Right atrium auricular region (tissue), 2 donors: ENCODE data around the gene SPIN1. TPM values are rescaled to one million over a fixed set of nuclear protein-coding genes. Genes with fewer than 3 reads are reported as not detected.

ENCODE experiments used
- DNase-seq: peaks from one replicate; pipeline ENCODE4 v3.0.0-alpha.2; 2019; ENCODE audit warnings: low spot score
- H3K27ac ChIP-seq, 2 donors: fragments of 200-600 bp; sonication (generic); 1 replicate in 1 of 2; 2 replicates in 1 of 2; pipeline ENCODE4 v1.5.1; 2016 to 2019
- H3K27me3 ChIP-seq, 2 donors: fragments of 200-600 bp; sonication (generic); one replicate each; pipeline versions ENCODE4 v1.5.1 to v1.6.0; 2017 to 2019
- H3K36me3 ChIP-seq: fragments of 200-600 bp; sonication (generic); one replicate; pipeline ENCODE4 v1.5.1; 2016
- H3K4me1 ChIP-seq, 2 donors: fragments of 200-600 bp; sonication (generic); one replicate each; pipeline versions ENCODE4 v1.5.1 to v1.6.0; 2017 to 2019
- H3K4me3 ChIP-seq, 2 donors: fragments of 200-600 bp; sonication (generic); 1 replicate in 1 of 2; 2 replicates in 1 of 2; pipeline ENCODE4 v1.5.1; 2017 to 2019; ENCODE audit warnings: mild to moderate bottlenecking in 1 of 2, moderate library complexity in 1 of 2
- H3K9me3 ChIP-seq, 2 donors: fragments of 200-600 bp; sonication (generic); one replicate each; pipeline ENCODE4 v1.5.1; 2019
- CTCF ChIP-seq, 2 donors: fragments of 200-600 bp; sonication (generic); IDR thresholded peaks; one replicate each; pipeline ENCODE4 v1.5.1; 2019; ENCODE audit warnings: antibody characterized with exemption in 2 of 2
- total RNA-seq, 2 donors: library from RNA; depleted of rRNA; stranded (reverse); fragments of >200 nt; gene quantifications; one replicate each; pipeline ENCODE4 v1.1.0, GENCODE V29; 2016

SPIN1 gene
- total RNA-seq, 2 donors from 2014 or later: 48.9 to 55.4 TPM

DNA sequence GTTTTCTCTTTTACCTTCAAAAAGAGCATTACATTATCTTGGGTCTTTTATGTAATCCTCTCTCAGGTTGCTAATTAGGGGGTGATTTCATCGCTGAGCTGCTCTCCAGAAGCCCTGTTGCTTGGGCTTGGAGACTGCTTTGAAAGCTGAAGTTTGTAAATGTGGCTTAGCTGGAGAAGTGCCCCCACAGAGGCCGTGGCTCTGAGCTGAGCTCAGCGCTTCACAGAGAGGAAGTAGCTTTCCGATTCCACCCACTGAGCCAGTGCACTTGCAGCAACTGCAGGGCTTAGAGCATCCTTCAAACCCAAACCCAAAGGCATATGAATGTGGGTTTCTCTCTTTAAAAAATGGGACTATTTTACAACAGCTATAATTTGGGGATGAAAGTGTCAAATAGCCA lies 133.1 kb downstream of the SPIN1 start:
- TF ChIP-seq CTCF (IDR thresholded peaks at IDR 0.05): no peak
- no peaks in the 10 kb centered on the region for H3K9me3 ChIP-seq
- H3K27ac ChIP-seq: no peak overlapping the region
- no peak for DNase-seq
- no peaks in the 10 kb centered on the region for H3K4me1 ChIP-seq
- no peak overlapping the region for H3K4me3 ChIP-seq
- H3K27me3 ChIP-seq: no peaks in the 10 kb centered on the region
- no peaks in the 10 kb centered on the region for H3K36me3 ChIP-seq

DNA sequence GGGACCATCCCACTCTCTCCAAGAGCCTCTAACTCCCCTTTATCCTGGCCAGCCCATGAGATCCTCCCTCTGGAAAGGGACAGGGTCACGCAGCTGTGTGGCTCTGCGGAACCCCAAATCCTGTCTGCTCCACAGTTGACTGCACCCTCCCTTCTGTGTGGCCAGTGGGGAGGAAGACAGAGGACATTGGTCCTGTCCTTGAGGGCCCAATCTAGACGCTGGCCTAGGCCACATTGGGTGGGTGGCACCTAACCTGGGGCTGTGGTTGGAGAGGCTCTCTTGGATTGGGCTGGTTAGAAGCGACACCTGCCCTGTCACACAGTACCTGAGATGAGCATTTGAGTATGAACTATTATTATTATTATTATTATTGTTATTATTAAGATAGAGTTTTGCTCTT lies 134.1 kb downstream of the SPIN1 start:
- no peak for TF ChIP-seq CTCF (IDR thresholded peaks at IDR 0.05)
- no peaks in the 10 kb centered on the region for H3K36me3 ChIP-seq
- H3K9me3 ChIP-seq: no peaks in the 10 kb centered on the region
- no peaks in the 10 kb centered on the region for H3K27me3 ChIP-seq
- DNase-seq: no peak
- no peak overlapping the region for H3K27ac ChIP-seq
- H3K4me1 ChIP-seq: no peaks in the 10 kb centered on the region
- H3K4me3 ChIP-seq: no peak overlapping the region

- Histone ChIP-seq H3K4me3 (no peak overlapping the region), H3K36me3 (no peaks in the 10 kb centered on the region)
- no peak for TF ChIP-seq CTCF (IDR thresholded peaks at IDR 0.05)
These were observed 134.8 kb downstream of the SPIN1 start for GRCh38 chr9:88523056-88523455.

DNA sequence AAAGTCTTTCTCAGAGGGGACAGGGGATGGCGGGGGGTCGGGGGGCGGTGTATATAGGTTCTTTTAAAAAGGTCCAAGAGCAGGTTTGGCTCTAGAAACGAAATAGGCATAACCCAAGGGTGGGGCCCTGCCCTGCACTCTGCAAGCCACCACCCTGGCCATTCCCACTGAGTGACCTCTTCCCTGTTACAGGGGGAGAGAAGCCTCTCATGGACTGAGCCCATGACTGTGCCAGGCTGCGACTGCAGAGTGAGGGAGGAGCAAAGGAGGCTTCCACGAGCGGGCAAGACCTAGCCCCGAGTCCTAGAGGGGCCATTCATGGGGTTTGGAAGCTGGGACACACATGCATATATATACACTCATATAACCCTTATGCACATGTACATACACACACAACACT lies 136.7 kb downstream of the SPIN1 start:
- Histone ChIP-seq H3K27ac (no peak overlapping the region), H3K27me3 (no peaks in the 10 kb centered on the region), H3K9me3 (no peaks in the 10 kb centered on the region), H3K4me3 (no peak overlapping the region), H3K36me3 (no peaks in the 10 kb centered on the region), H3K4me1 (no peaks in the 10 kb centered on the region)
- no peak for DNase-seq
- TF ChIP-seq CTCF (IDR thresholded peaks at IDR 0.05): no peak

More at GRCh38 chr9:88523056-88523455, 134.8 kb downstream of the SPIN1 start:
- Histone ChIP-seq H3K9me3 (no peaks in the 10 kb centered on the region), H3K27ac (no peak overlapping the region), H3K4me1 (no peaks in the 10 kb centered on the region), H3K27me3 (no peaks in the 10 kb centered on the region)
- no peak for DNase-seq

DNA sequence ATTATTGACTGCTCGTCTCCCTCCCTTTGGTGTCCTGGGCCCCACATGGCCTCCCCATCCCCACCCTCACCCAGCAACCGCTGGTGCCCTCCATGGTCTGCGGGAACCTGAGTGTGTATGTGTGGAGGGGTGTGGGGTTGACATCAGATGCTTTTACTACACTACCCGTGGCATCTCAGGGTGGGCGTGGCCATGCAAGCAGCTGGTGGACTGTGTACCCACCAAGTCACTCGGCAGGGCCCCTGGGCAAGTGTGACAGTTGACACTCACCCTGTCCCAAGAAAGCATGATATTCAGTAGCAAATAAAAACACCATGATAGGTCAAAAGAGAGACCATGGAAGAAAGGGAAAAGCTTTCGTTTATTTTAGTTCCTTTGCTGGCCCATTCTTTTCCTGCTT lies 139.4 kb downstream of the SPIN1 start:
- Histone ChIP-seq H3K9me3 (no peaks in the 10 kb centered on the region), H3K27ac (no peak overlapping the region), H3K36me3 (no peaks in the 10 kb centered on the region), H3K27me3 (no peaks in the 10 kb centered on the region), H3K4me3 (no peak overlapping the region), H3K4me1 (no peaks in the 10 kb centered on the region)
- no peak for DNase-seq
- TF ChIP-seq CTCF (IDR thresholded peaks at IDR 0.05): no peak

Other genes with a start within 250 kb of the SPIN1 start
- gene SPATA31C2, start 250.0 kb upstream of the SPIN1 start, total RNA-seq: not detected
- gene NXNL2, start 146.7 kb downstream of the SPIN1 start, total RNA-seq: not detected